ENCODE results near the gene SHF. TPM values are rescaled to one million over a fixed set of nuclear protein-coding genes. Genes with fewer than 3 reads are reported as not detected.

The SHF gene
- polyA plus RNA-seq, 4 donors, result 13.5 to 19.5 (median 17.2) TPM

DNA sequence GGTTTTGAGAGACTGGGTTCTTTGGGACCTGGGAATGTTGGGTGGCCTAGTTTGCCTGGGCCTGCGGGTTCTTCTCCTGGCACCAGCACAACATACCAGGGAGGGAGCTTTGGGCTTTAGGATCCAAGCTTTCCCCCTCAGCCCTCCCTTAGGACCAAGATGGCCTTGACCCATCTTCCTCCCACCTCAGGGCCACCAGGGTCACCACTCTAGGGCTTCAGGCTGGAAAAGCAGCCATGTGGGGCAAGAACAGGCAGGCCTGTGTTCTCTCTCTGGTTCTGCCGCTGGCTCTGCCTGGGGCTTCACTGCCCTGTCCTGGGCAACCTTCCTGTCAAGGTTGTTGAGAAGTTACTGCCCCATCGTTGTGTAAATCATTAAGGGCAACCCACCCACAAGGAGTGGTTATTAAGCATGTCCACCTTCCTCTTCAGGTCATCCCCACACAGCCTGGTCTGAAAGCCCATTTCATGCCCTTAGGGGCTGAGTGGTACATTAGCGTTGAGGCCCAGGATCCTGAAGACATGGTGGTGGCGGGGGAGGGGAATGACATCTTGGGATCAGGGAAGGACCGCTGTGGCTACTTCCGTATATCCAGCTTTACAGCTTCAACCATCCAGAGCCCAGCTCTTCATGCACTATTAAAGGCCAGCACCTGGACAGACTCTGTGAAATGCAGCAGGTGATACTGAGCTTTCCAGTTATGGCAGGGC, 57.3 kb downstream of the SHF start:
- DNase-seq (ENCODE audit: low read depth in 4 of 4, low spot score in 3 of 4), result no peak

DNA sequence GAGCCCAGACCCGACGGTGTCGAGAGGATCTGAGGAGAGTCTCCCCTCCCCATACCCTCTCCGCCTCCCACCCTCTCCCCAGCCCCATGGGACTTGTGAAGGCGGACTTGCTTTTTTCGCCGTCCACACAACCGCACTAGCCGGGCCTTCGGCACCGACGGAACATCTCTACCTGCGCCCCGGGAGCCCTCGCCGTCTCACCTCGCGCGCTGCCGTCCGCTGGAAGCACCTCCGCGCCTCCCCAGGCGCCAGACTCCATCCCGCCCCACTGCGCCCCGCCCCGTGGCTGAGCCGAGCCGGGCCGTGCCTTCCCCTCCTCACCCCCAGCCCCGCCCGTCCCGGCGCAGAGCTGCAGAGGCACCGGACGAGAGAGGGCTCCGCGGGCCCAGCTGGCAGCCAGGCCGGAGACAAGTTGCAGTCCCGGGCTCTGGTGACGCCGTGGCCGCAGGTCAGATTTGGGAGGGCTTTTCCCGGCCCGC, 58.1 kb downstream of the SHF start, which contains the start of the genes DUOX1 and DUOXA1:
DUOX1 (plus strand) TSS at position 344 of the 479 bp plus-strand sequence. CDS start 1,973 bp downstream, outside the sequence.
DUOXA1 (minus strand) TSS at position 229 of the 479 bp plus-strand sequence. CDS start 6,865 bp downstream, outside the sequence.
- no peak for DNase-seq (ENCODE audit: low read depth in 4 of 4, low spot score in 3 of 4)

GRCh38 chr15:45128971-45129639, 58.7 kb downstream of the SHF start:
- DNase-seq (ENCODE audit: low read depth in 4 of 4, low spot score in 3 of 4), result no peak

DNA sequence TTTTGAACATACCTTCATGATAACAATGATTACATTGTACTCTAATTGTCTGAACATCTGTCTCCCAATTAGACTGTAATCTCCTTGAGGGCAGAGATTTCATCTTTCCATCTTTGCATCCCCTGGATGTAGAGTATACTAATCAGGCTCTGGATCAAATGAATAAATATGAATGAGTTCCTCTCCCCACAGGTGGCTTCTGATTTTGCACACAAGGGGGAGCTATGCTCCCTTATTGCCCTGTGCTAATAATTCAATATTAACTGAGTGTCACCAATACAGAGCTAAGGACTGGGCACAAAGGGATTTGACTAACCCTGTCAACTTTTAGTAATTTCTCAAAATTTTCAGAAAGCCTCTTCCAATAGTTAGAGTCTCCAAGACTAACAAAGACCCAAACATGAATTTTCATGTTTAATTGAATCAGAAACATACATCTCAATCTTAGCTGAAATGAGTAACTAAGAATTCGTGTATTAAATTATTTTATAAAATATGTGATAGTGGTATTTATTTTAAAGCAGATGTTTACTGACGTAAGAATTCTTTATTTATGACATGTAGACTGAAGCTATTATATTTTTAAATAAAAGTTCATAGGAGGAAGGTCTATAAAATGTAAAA, 61.1 kb downstream of the SHF start:
- DNase-seq (ENCODE audit: low read depth in 4 of 4, low spot score in 3 of 4), result no peak

DNA sequence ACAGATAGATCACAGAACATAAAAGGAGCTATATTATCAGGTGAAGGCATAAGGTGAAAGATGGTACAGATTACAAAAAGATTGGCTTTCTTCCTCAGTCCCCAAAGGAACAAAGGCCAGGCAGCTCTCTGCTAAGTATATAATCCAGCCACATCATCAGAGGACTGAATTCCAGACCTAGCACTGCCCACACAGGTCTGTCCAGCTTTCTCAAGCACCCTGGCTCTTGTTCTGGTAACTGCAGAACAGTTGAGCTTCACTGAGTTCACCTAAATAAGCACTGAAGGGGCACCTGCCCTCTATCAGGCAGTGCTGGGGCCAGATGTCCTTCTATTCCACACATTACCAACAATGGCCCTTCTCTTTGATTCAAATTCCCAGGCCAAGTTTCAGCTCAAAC, 64.4 kb downstream of the SHF start:
- no peak for DNase-seq (ENCODE audit: low read depth in 4 of 4, low spot score in 3 of 4)

- DNase-seq (ENCODE audit: low read depth in 4 of 4, low spot score in 3 of 4), result no peak
These were observed 65.0 kb downstream of the SHF start for GRCh38 chr15:45122719-45123118.

GRCh38 chr15:45121706-45122417, 65.9 kb downstream of the SHF start:
- no peak for DNase-seq (ENCODE audit: low read depth in 4 of 4, low spot score in 3 of 4)

GRCh38 chr15:45121020-45121419, 66.7 kb downstream of the SHF start:
- no peak for DNase-seq (ENCODE audit: low read depth in 4 of 4, low spot score in 3 of 4)

- DNase-seq (ENCODE audit: low read depth in 4 of 4, low spot score in 3 of 4), result no peak
These were observed 67.4 kb downstream of the SHF start for GRCh38 chr15:45120081-45120972.

DNA sequence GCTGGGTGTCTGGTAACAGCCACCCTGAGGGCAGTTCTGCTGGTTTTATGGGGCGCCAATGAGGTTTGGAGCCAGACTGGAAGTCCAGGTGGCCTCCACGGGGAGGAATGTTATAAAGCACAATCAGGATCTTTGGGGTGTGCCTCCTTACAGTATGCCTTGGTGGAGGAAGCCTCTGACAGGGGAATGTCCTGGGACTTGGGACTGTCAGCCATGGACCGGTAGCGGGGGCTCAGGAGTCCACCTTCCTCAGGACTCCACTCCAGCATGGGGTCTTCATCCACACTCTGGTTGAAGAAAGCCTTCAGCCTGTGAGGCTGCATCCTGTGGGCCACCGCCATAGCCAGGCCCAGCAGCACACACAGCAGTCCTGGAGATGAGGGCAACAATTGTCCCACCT, 68.8 kb downstream of the SHF start:
- no peak for DNase-seq (ENCODE audit: low read depth in 4 of 4, low spot score in 3 of 4)

- peak; percentile 81 to 92 (median 84) for DNase-seq (ENCODE audit: low read depth in 4 of 4, low spot score in 3 of 4)
These were observed 69.6 kb downstream of the SHF start for GRCh38 chr15:45118131-45118588.

DNA sequence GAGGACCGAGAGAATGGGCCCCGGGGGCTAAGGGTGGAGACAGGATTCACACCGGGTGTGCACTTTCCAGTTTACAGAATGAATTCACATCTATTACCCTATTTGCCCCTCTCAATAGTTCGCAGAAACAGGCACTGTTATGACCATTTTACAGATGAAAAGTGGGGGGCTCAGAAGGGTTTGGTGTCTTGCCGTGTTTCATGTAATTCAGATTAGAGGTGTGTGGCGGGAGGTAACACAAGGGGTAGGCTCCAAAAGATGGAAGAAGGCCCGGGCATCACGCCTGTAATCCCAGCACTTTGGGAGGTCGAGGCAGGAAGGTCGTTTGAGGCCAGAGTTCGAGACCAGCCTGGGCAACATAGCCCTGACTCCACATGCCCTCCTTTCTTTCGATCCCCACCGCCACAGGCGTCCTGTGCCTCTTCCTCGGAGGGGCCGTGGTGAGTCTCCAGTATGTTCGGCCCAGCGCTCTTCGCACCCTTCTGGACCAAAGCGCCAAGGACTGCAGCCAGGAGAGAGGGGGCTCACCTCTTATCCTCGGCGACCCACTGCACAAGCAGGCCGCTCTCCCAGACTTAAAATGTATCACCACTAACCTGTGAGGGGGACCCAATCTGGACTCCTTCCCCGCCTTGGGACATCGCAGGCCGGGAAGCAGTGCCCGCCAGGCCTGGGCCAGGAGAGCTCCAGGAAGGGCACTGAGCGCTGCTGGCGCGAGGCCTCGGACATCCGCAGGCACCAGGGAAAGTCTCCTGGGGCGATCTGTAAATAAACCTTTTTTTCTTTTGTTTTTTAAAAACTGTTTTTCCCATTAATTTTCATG, 70.2 kb downstream of the SHF start:
- DNase-seq (ENCODE audit: low read depth in 4 of 4, low spot score in 3 of 4), result no peak

Other genes with a start within 250 kb of the SHF start
- not detected for gene TERB2, start 231.3 kb downstream of the SHF start, polyA plus RNA-seq (ENCODE audit: insufficient read length in 4 of 4)
- gene SORD, start 164.8 kb downstream of the SHF start, polyA plus RNA-seq (ENCODE audit: insufficient read length in 4 of 4), result 10 to 100 TPM; 14.4 to 39.0 (median 28.5) TPM
- under 1 TPM; 0.06 to 0.22 (median 0.10) TPM for gene DUOX2, start 73.8 kb downstream of the SHF start, polyA plus RNA-seq (ENCODE audit: insufficient read length in 4 of 4)
- gene DUOXA2, start 73.6 kb downstream of the SHF start, polyA plus RNA-seq (ENCODE audit: insufficient read length in 4 of 4), result not detected
- under 1 TPM; 0.10 to 0.66 (median 0.45) TPM for gene DUOXA1, start 58.1 kb downstream of the SHF start, polyA plus RNA-seq (ENCODE audit: insufficient read length in 4 of 4)
- 1 to 10 TPM; 1.8 to 5.4 (median 2.4) TPM for gene DUOX1, start 58.0 kb downstream of the SHF start, polyA plus RNA-seq (ENCODE audit: insufficient read length in 4 of 4)
- under 1 TPM in 3 of 4 donors, not detected in 1; 0.41 to 0.76 (median 0.42) TPM for gene SLC28A2, start 64.3 kb upstream of the SHF start, polyA plus RNA-seq (ENCODE audit: insufficient read length in 4 of 4)
- gene GATM, start 190.6 kb upstream of the SHF start, polyA plus RNA-seq (ENCODE audit: insufficient read length in 4 of 4), result 100 to 1,000 TPM in 3 of 4 donors, 10 to 100 TPM in 1; 19.9 to 256 (median 191) TPM